ENCODE results near the gene SLAMF9.

The SLAMF9 gene

DNA sequence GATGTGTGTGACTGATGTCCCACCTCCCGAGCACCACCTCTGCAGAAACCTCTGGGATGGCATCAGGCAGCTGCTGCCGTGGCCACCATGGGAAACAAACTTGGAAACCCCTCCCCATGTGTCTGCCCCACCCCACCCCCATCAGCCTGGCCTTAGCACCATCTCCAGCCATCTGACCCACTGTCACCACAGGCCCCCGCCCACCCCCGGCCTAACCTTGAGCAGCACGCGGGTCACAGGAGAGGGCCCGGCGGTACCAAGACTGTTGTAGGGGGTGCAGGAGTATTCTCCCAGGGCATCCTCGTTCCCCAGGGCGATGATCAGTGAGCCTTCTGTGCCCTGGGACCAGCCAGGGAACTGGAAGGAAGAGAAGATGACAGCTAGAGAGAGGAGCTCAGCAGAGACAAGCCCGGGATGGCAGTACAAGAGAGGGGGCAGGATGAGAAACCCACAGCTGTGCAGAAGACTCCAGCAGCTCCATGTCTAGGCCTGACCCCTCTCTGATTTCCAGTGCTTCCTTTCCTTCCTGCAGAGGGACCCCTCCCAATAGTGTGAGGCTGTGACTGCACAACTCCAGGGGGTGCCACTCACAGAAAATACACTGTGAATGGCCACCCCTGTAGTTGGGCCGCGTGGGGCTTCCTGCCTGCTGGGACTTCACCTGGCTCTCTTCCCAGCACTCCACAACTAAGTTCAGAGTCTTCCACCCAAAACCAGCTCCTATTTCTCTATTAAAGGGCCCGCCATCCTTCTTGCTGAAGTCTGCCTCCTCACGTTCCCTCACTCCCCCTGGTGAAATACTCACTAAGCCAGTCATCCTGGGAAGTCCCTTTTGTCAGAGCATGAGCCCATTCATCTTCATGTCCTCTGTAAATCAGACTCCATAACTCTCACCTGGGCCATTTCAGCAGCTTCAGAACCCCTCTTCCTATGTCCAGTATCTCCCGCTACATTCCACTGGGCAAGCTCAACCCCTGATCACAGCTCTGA is 21.4 kb downstream of the SLAMF9 start:
- DNase-seq, result no peak

DNA sequence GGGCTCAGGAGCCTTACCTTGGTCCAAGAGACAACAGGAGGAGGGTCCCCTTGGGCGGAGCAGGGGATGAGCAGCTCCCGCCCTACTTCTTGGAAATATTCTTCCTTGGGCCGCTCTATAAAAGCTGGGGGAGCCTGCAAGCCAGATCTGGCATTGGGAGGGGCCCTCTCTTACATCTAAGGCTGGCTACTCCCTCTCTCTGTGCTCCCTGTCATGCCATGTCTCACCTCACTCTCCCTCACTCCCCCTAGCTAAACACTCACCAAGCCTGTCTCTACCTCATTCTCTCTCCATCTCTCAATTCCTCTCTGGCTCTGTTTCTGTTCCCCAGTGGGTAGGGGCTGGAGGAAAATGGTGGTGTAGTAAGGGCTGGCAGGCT is 22.3 kb downstream of the SLAMF9 start:
- DNase-seq, result no peak

DNA sequence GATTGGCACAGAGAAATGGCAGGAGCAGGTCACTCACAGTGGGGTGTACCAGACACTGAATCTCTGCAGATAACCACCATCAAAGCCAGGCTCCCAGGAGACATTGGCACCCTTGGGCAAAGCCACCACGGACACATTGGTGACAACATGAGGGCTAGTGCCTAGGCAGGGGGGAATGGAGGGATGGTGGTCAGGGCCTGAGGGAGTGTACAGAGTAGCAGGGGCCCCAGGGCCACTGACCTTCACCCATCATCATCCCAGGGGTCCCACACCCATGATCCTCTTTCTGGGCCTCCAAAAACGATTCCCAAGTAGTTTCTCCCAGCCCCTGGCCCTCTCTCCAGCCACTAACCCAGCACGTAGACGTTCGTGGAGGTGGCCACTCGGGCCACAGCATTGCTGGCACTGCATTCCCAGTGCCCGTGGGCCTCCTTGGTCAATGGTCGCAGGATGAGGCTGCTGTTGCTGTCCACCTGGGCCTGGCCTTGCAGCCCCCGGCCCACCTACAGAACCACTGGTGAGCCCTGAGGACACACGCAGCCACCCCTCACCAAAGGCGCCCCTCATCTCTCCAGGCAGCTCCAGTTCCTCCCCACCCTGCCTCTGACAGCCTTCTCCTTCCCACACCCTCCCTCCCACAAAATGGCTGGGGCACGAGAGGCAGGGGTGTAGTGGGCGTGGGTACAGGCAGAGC is 22.8 kb downstream of the SLAMF9 start:
- DNase-seq, result no peak

DNA sequence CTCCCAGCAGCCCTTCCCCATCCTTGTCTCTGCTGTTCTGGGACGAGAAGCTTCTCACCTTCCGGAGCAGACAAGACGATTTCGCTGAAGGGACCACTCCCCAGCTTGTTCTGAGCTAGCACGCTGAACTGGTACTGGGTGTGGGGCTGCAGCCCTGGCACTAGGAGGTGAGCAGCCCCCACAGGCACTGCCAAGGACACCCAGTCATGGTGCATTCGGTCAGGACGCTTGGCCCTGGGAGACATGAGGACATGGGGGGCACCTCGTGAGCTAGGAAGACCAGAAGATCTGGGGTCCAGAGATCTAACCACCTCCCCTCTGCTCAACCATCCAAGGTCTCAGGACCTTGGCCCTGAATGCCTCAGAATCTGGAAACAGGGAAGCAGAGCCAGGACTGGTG is 23.4 kb downstream of the SLAMF9 start:
- DNase-seq, result no peak

DNA sequence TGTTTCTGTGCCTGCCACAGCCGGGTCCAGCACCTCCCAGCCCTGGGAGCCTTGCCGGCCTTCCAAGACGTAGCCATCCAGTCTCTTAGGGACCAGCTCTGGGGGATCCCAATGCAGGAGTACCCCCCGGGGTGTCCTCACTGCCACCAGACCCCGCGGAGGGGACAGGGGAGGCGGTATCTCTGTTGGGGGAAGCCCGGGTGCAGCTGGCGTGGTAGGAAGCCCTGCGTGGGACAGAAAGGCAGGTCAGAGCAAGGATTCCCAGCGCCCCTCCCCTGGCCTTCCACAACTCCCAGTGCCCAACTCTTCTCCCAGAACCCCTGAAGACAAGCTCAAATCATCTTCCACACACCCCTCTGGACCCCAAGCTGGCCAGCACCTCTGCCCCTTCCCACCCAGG is 23.8 kb downstream of the SLAMF9 start:
- no peak for DNase-seq

DNA sequence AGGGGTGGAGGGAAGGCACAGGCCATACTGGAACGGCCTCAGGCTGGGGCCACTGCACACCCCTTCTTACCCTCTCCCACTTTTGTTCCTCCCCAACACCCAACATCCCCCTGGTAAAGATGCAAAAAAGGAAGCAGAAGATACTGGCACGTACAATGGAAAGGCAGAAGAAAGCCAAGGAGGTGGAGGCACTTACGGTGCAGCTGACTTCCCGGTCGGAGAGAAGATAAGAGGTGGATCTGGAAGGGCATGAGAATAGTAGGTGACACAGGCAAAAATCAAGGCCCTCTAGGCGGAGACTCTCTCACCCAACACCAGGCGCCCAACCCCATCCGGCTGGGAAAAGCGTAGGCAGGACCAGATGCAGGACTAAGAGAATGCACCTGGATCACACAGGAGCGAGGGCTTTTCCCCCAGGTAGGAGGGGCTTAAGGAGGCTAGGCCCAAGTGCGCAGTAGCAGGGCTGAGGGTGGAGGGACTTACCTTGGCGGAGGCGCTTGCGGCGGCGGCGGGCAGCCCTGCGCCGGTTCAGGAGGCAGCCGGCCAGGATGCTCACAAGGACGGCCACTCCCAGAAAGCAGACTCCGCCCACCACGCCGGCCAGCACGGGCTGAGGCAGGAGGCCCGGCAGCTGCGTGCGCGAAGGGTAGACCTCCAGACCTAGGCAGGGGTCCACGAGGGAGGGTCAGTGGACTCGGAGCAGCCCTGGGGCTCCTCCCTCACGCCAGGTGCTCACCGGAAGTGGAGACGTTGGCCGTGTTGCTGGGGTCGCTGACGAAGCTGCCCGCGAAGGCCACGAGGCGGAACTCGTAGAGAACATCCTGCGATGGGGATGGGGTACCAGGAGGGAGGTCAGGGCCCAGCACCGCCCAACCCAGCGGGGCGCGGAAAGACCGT is 24.6 kb downstream of the SLAMF9 start:
- no peak for DNase-seq

DNA sequence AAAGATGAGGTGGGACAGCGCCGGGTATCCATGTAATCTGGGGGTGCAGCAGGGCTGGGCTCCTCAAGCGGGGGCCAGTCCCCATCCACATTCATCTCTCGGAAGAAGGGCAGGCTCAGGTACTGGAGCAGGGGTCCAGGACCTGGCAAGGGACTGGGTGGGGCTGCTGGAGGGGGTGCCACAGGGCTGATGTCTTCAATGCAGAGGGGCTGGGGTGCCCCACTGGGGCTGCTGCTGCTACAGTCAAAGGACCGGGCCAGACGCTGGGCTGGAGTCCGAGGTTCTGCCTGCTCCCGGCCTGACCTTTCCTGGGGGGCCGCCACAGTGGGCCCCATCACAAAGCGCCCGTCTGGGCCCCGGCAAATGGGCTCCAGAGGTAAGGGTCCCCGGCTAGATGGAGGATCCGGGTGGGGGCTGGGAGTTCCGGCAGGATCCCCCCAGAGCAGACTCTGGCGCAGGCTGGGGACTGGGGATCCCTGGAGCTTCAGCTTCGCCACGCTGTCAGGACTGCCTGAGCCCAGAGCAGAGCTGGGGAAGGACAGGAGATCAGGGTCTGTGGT is 25.5 kb downstream of the SLAMF9 start:
- DNase-seq, result no peak

DNA sequence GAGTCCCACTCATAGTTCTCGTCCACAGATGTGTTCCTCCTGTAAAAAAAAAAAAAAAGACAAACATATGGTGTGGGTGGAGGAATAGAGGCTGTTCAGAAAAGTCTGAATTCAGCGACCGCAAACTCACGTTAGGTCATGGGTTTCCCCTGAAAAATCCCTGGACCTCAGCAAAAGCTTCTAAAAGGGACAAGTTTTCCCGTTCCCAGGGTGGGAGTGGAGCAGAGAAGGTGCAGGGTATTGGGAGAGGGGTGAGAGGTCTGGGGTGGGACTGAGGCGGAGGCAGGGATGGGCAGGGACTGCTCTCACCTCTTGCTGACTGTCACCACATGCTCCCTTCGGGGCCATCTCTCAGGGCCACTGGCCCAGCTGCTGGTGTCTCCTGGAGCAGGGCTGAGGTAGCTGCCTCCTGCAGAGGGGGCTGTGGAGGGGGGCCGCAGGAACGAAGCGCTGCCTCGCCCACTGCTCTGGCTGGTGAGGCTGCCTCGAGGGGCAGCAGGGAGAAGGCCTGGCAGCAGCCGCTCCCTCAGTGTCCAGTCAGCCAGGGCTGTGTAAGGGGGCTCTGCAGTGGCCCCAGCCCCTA is 26.1 kb downstream of the SLAMF9 start:
- no peak for DNase-seq

DNA sequence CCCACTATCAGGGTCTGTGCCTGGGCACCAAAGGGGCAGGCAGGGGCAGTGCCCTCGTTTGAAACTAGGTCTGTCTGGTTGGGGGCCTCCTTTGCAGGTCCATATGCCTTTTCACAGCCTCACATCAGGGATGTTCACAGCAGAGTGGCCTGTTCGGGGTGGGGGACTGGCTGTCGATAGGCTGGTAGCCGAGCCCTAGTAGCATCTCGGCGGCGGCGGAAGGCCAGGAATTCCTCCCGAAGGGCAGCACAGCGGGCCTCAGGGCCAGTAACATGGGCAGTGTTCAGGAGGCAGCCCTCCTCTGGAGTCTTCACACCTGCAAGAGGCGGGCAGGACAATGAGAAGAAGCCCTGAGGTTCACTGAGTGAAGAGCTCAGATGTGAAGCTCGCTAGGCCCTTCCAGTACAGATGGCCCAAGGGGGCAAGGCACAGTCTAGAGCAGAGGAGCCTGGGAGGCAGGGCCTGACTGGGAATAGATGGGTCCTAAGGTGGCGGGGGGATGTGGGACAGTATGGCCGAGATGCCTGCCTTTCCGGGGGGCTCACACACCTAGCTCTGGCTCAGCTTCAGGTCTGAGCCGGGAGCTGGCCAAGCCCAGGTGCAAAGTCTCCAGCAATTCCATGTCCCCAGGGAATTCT is 26.7 kb downstream of the SLAMF9 start:
- DNase-seq, result no peak

DNA sequence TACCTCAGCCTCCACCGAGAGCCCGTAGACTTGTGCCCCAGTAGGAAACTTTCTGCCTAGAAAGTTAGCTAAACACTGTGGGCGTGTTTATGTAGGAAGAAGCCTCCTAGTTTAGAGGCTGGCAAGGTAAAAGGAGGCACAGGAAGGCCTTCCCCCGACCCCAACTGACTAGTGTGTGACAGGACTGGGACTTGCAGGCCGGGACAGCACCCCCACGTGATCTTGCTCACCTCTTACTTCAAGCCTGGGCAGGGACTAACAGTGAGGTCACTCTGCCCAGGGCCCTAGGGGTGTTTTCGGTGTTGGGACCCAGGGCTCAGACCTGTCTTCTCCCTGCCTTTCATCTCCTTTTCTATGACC is 28.3 kb downstream of the SLAMF9 start:
- DNase-seq, result no peak

DNA sequence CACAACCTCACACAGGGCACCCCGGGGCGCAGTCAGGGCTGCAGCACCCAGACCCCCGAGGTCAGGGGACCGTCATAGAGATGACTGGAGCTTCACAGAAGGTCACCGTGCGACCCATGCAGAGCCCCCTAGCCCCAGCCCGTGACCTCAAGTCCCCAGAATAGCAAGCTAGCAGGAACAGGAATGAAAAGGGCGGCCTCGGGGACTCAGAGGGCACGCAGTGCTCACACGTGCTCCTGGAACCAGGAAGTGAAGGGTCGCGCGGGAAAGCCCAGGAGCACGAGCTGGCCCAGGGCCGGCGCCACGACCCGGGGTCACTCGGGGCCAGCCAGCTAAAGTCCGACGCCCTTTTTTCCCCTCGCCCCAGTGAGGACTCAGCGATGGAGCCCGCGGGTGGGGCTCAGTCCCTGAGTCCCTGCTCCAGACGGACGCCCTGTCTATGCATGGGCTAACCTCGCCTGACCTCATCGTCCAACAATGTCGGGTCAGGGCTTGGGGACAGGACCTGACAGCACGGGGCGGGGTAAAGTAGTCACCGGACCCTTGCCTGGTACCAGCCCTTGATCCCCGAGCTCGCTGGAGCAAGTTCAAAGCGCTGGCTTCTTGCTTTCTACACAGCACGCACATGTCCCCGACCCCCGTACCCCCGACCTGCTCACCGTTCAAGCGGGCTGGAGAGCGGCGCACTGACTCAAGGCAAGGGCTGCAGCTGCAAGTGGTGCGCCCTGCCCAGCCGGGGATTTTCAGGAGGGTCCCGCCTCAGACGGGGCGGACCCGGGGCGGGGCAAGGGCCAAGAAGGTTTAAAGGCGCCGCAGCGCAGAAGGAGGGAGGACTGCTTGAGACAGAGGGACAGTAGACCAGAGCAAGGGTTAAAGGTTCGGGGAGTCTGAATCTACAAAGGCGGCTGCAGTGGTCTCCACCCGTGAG is 29.0 kb downstream of the SLAMF9 start, which contains the start of gene TAGLN2:
TSS of gene TAGLN2 (minus strand) at position 717 of the 928 bp plus-strand sequence. CDS start 4,998 bp downstream, outside the sequence.
- DNase-seq, result peak; percentile 91

DNA sequence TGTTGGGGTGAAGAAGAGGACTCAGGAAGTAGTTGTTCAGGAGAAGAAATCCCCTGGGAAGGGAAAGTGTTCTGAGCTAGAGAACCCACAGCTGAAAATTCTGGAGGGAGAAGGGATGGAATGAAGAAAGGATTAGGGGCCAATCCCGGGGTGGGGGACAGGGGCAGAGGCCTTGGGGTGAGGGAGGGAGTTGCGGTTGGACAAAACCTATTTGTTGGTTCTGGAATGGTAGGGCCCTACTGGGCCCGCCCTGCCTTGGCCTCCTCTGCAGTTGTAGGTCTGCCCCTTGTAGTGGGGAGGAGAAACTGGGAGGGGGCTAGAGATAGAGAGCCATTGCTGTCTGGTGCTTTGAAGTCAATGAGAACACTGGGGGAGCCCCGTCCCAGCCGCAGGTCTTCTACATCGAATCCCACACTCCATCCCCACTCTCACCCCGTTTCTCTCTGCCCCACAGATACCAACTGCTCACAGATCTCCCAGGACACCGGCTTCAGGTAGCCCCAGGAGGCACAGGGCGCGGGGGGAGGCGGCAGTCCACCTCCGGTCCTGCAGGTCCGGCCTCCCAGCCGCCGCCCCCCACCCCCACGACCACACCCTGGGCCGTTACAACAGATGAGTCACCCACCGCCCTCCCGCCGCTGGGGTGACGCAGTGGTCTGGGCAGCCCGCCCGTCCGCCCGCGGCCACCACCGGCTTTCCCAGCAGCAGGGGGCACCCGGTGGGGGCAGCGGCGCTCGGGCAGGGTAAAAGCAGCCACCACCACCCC is 29.8 kb downstream of the SLAMF9 start:
- no peak for DNase-seq

DNA sequence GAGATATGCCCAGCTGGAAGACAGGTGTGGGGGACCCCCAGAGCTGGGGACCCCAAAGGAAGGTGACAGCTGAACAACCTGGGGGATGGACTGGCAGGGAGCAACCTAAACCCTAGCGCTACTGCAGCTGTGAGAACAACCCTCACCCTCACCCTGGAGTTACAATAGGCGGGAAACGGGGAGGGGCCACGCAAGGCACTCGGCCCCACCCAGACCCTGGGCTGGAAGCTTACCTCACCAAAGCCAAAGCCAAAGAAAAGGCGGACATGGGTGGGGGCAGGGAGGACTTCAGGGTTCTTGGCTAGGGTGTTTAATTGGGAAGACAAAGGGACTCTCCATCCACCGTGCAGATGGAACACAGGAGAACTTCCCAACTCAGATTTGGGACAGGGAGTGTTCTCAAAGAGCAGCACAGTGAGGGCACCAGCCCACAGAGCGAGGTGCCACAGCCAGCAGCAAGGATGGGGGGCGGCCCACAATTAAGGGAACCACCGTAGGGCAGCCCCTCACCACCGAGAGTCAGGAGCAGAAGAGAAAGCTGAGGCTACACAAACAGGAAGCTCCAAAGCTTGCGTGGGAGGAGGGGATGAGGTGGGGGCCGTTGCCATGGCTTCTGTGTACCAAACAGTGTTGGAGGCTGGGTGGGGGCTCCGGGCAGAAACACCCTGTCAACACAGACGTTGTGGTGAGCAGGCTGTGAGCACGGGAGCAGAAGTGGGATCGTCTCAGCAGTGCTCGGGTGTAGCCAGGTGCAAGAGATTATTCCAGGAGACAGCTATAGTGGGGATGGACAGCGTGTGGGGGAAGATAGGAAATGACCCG is 30.6 kb downstream of the SLAMF9 start:
- DNase-seq, result peak; percentile 70

DNA sequence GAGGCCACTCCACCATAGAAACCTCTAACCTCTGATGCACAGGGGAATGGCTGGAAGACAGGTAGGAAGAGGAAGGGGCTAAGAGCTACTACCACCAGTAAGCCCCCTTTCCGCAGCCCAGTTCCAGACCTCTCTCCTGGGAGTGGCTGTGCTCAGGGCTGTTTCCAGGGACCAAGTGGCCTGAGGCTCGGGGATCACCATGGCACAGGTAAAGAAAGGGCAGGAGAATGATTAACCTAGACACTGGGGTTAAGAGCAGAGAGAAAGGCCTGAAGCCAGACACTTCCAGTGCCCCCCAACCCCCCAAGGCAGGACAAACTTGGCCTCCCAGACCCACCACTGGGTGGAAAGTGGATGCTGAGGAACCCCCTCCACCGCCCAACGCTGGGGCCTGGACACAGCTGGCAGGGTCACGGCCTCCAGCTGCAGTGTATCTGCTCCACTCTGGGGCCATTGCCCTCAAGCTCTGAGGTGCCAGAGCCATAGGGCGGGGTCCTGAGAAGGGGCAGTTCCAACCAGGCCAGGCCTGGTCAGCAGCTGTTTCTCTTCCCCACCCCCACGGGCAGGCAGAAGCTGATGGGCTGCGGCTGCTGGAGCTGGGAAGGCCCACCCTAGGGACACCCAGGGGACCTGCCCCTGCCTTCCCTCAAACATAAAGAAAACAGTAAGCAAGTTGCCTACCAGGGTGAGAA is 31.4 kb downstream of the SLAMF9 start:
- DNase-seq, result no peak

DNA sequence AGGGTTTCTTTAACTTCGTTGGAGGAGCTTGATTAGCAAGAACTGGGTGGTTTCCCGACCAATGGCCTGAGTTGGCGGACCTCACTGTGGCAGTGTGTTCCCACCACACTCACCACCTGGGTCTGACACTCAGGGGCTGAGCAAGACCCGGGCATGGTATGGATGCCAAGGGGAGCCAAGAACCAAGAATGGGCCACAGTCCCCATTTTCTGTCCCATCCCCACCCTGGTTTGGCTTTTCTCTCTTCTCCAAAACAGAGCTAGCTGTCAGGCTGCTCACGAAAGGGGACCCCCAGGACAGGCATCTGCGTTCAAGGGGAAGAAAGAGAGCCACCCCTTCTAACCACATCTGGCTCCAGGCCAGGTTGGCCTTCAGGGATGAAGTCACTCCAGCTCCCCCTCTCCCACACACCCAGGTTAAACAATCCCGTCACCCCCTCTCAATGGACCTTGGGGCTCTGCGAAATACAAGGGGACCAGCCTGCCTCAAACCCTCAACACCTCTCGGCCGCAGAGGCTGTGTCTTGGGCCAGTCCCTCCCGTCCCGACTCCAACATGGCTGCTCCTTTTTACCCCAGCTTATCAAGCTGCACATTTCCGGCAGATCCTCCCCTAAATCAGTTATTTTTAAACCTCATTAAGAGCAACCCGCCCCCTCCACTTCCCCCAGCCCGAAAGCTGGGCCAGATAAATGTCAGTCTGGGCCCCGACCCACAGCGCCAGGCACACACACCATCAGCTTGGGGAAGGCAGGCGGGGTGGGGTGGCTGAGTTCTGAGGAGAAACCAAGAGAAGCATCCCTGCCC is 32.1 kb downstream of the SLAMF9 start:
- DNase-seq, result no peak

DNA sequence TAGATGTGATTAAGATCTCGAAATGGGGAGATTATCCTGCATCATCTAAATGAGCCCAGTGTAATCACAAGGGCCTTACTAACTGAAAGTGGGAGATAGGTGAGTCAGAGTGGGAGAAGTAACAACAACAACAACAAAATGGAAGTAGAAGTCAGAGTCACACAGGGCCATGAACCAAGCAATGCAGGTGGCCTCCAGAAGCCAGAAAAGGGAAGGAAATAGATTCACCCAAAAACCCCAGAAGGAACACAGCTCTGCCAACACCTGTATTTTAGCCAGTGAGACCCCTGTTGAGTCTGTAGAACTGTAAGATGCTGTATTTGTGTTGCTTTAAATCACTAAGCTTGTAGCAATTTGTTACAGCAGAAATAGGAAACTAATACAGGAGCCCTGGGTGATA is 32.8 kb downstream of the SLAMF9 start:
- no peak for DNase-seq

DNA sequence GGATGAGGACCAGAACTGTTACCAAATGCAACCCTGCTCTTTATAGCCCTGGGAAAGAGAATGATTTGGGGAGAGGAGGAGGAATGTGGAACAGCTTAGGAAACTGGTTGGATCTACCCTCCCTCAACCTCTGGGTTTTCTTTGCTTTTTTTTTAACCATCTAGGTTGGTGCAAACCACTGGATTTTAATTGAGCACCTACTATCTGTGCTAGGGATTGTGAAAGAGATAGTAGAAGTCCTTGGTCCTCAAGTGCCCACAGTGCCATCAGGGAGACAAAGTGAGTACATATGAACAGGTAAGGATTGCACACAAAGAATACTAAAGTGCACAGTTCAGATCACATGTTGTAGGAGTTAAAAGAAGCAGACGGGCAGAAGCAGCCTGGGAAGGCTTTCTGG is 33.4 kb downstream of the SLAMF9 start:
- DNase-seq, result no peak
